VCaP (cell line): ENCODE measurements around the gene CEMIP.

Experiments
- H3K27ac ChIP-seq: fragments of 450-650 bp; 2 replicates; pipeline ENCODE4 v1.5.1; 2017
- TF ChIP-seq, protein P1 (sequence below): fragments of 450-650 bp; conservative IDR thresholded peaks from 2 replicates; pipeline ENCODE4 v1.5.1; 2017; ENCODE audit warnings: mild to moderate bottlenecking, moderate library complexity

The CEMIP gene

DNA sequence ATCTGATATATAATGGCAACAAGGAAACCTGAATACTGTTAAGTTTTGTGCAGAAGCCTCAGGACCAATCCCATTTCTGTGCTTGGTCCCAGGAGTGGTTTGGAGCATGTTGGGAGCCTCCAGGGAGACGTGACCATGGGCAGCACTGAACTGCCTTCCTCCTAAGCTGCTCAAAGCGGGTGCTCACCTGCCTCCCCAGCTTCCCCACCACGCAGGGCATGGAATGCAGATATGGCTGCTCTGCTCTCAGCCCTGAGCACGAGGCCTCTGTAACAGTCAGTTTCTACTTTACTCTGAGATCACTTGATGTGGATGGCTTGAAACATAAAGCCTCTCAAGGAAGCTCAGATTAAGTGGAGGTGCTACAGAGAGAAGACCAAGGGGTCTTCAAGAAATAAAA, 161.2 kb downstream of the CEMIP start:
- H3K27ac ChIP-seq: no peak overlapping the region
- TF ChIP-seq, protein P1, sequence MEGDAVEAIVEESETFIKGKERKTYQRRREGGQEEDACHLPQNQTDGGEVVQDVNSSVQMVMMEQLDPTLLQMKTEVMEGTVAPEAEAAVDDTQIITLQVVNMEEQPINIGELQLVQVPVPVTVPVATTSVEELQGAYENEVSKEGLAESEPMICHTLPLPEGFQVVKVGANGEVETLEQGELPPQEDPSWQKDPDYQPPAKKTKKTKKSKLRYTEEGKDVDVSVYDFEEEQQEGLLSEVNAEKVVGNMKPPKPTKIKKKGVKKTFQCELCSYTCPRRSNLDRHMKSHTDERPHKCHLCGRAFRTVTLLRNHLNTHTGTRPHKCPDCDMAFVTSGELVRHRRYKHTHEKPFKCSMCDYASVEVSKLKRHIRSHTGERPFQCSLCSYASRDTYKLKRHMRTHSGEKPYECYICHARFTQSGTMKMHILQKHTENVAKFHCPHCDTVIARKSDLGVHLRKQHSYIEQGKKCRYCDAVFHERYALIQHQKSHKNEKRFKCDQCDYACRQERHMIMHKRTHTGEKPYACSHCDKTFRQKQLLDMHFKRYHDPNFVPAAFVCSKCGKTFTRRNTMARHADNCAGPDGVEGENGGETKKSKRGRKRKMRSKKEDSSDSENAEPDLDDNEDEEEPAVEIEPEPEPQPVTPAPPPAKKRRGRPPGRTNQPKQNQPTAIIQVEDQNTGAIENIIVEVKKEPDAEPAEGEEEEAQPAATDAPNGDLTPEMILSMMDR: no peak

DNA sequence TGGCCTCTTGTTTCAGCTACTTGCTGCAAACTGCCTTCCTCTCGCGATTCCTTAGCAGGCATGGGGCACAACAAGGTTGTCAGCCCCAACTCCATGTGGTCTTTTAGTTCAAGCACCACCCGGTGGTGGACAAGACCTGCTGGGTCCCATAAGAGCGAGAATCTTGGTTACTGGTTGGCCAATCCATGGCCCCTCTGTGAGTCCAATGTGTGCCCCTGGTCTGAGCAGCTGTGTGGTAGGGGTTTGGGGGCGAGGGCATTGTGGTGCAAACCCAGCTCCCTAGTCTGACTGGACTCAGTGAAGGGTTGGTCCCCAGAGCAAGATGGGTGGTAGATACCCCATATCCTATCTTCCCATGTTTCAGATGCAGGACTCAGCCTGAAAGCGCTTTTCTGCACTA, 161.7 kb downstream of the CEMIP start:
- no peak overlapping the region for H3K27ac ChIP-seq
- TF ChIP-seq, protein P1: no peak

DNA sequence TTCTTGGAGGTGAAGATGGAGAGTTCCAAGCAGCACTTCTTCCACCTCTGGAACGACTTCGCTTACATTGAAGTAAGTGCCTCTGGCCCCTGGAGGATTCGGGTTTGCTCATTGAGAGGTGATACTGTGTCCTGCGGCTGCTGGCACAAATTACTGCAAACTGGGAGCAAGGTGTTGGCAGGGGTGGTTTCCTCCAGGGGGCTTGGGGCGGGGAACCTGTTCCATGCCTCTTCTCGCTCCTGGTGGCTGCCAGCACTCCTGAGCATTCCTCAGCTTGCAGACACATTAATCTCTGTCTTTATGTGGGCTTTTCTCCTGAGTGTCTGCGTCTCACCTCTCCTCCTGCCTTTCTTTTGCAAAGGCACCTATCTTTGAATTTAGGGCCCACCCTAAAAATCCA, 163.1 kb downstream of the CEMIP start:
- TF ChIP-seq, protein P1: no peak
- H3K27ac ChIP-seq: no peak overlapping the region

DNA sequence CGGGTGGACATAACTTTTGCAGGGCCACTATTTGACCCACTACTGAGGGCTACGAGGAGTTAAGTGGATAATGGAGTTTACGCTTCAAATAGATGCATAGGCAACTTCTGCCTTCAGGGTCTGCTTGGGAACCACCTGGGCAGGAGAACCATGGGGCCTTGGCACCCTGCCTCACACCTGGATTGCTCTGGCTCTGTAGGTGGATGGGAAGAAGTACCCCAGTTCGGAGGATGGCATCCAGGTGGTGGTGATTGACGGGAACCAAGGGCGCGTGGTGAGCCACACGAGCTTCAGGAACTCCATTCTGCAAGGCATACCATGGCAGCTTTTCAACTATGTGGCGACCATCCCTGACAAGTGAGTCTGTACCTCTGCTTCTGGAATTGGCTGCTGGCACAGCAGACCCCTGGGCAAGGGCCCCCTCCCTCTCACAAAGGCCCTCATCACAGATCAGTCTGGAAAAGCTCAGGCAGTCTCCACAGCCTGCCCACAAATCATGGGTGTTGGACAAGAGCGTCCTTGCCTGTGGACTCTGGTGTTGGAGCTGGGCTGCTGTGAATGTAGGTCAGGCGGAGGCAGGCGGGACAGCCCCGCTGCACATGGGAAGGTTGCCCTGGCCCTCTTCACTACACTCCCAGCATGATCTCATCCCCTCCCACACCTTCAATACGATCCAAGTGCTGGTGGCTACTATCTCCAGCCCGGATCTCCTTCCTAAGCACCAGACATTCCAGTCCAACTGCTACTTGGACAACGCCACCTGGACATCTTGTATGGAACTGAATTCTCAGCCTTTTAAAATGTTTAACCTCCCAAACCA, 163.8 kb downstream of the CEMIP start:
- TF ChIP-seq, protein P1: peak; percentile 57
- H3K27ac ChIP-seq: peak overlapping the region; percentile 32

DNA sequence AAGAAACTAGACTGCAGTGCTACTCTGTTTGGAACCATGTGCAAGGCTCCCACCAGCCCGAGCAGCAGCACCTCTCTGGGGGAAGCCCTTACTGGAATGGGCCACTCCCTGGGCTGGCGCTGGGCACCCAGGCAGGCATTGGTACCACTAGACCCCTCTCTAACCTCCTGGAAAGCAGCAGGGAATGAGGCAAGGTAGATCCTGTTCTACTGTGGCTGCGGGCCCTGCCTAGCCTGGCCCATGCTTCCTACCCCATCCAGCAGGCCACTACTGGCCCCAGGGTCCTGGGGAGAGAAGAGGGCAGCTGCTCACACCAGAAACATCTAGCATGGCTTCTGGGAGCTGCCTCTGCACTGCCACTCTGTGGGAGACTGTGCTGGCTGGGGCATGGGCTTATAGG, 165.6 kb downstream of the CEMIP start:
- no peak overlapping the region for H3K27ac ChIP-seq
- TF ChIP-seq, protein P1: no peak

DNA sequence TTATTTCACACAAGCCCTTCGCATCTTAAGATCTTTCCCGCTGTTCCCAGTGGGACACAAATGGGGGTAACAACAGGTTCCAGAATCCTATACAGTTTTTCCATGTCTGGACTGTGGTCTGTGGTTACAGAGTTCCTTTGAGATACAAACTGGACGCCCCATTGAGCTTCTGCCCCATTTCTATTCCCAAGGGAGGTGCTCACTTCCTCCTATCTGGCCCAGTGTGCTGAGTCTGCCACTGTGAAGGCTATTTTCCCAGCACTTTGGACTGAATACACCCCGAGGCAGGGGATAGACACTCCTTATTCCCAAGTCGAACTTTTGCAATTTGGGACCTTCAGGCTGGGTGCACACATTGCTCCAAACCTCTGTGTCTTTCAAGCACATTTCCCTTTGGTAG, 166.4 kb downstream of the CEMIP start:
- no peak overlapping the region for H3K27ac ChIP-seq
- TF ChIP-seq, protein P1: no peak

DNA sequence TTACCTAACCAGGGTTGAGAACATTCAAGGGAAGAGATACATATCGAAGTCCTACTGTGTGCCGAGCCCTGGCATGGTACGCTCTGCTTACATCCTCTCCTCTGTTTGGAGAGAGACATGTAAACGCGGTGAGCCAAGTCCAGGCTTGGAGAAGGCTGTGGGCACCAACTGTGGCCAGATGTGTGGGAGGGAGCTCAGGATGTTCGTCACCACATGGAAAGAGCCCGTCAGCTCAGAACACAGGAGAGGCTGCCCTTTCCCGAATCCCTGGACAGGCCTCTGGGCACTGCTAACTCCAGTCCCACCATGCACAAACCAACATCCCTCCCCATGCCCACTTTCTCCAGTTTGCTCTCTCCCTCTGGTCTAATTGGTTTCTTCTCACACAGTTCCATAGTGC, 167.4 kb downstream of the CEMIP start:
- H3K27ac ChIP-seq: no peak overlapping the region
- TF ChIP-seq, protein P1: no peak
